Neural cell (in vitro differentiated cells): ENCODE data around the gene RNF223. TPM values are rescaled to one million over a fixed set of nuclear protein-coding genes. Genes with fewer than 3 reads are reported as not detected.

ENCODE experiments used
- H2AFZ ChIP-seq: fragments of 200-600, 300-800 bp; sonication (generic), shearing (Covaris generic); 2 replicates; pipeline ENCODE4 v1.6.0; 2014; ENCODE audit warnings: low read depth, mild to moderate bottlenecking, antibody characterized with exemption, low read length, moderate library complexity
- H3F3A ChIP-seq: fragments of 200-600 bp; shearing (Covaris generic); 2 replicates; pipeline ENCODE4 v1.6.1; 2016; ENCODE audit warnings: mild to moderate bottlenecking, moderate library complexity, mixed read lengths, antibody characterized with exemption, low read length; ENCODE audit not compliant: insufficient read depth, poor library complexity, severe bottlenecking
- H3K27ac ChIP-seq: fragments of 200-600, 300-800 bp; sonication (generic), shearing (Covaris generic); 2 replicates; pipeline ENCODE4 v1.5.1; 2014; ENCODE audit warnings: mild to moderate bottlenecking, low read length, moderate library complexity
- H3K27me3 ChIP-seq: fragments of 300-800, 200-600 bp; sonication (generic), shearing (Covaris generic); 2 replicates; pipeline ENCODE4 v1.6.0; 2014; ENCODE audit warnings: mild to moderate bottlenecking, low read depth, low read length, moderate library complexity; ENCODE audit not compliant: insufficient read depth
- H3K36me3 ChIP-seq: fragments of 300-800, 200-600 bp; sonication (generic), shearing (Covaris generic); 2 replicates; pipeline ENCODE4 v1.5.1; 2014; ENCODE audit warnings: mild to moderate bottlenecking, antibody characterized with exemption, low read length, moderate library complexity; ENCODE audit not compliant: insufficient read depth
- H3K4me2 ChIP-seq: fragments of 300-800, 200-600 bp; sonication (generic), shearing (Covaris generic); 2 replicates; pipeline ENCODE4 v1.6.0; 2014; ENCODE audit warnings: mild to moderate bottlenecking, low read length
- H3K4me3 ChIP-seq: fragments of 300-800, 200-600 bp; sonication (generic), shearing (Covaris generic); 2 replicates; pipeline ENCODE4 v1.5.1; 2014; ENCODE audit warnings: mild to moderate bottlenecking, low read length, moderate library complexity
- H3K79me2 ChIP-seq: fragments of 200-600 bp; shearing (Covaris generic); replicated peaks from 2 replicates; pipeline ENCODE4 v1.6.0; 2014; ENCODE audit warnings: mild to moderate bottlenecking, low read length, moderate library complexity; ENCODE audit not compliant: insufficient read depth
- H3K9ac ChIP-seq: fragments of 300-800, 200-600 bp; sonication (generic), shearing (Covaris generic); 2 replicates; pipeline ENCODE4 v1.6.1; 2016; ENCODE audit warnings: mild to moderate bottlenecking, low read length, mixed read lengths
- H3K9me2 ChIP-seq: fragments of 200-600 bp; shearing (Covaris generic); 2 replicates; pipeline ENCODE4 v1.6.1; 2016; ENCODE audit warnings: mild to moderate bottlenecking, low read length, mixed read lengths; ENCODE audit not compliant: insufficient read depth
- H3K9me3 ChIP-seq: fragments of 200-600, 300-800 bp; sonication (generic), shearing (Covaris generic); 2 replicates; pipeline ENCODE4 v1.6.1; 2016; ENCODE audit warnings: mild to moderate bottlenecking, mixed run types, low read length, moderate library complexity, mixed read lengths
- H4K20me1 ChIP-seq: fragments of 200-600 bp; shearing (Covaris generic); 2 replicates; pipeline ENCODE4 v1.6.1; 2016; ENCODE audit warnings: mild to moderate bottlenecking, mixed run types; ENCODE audit not compliant: insufficient read depth
- EP300 ChIP-seq: fragments of 450-650 bp; conservative IDR thresholded peaks from 2 replicates; pipeline ENCODE4 v1.6.1; 2014; ENCODE audit warnings: antibody characterized with exemption, mild to moderate bottlenecking, moderate library complexity; ENCODE audit not compliant: poor library complexity, severe bottlenecking
- EZH2 ChIP-seq: fragments of 200-600, 300-800 bp; shearing (Covaris generic), sonication (generic); IDR thresholded peaks from 2 replicates; pipeline ENCODE4 v1.6.1; 2014; ENCODE audit warnings: antibody characterized with exemption, low read length, borderline replicate concordance, mild to moderate bottlenecking; ENCODE audit not compliant: insufficient read depth, poor library complexity, severe bottlenecking
- MXI1 ChIP-seq: fragments of 450-650 bp; conservative IDR thresholded peaks from 2 replicates; pipeline ENCODE4 v1.6.1; 2014; ENCODE audit warnings: antibody characterized with exemption, mild to moderate bottlenecking; ENCODE audit not compliant: poor library complexity, severe bottlenecking
- POLR2AphosphoS5 ChIP-seq: IDR thresholded peaks from 2 replicates; pipeline ENCODE4 v1.6.1; 2012
- RAD21 ChIP-seq: fragments of 450-650 bp; conservative IDR thresholded peaks from 2 replicates; pipeline ENCODE4 v1.6.1; 2014; ENCODE audit warnings: antibody characterized with exemption, mild to moderate bottlenecking, moderate library complexity
- SMC3 ChIP-seq: fragments of 450-650 bp; conservative IDR thresholded peaks from 2 replicates; pipeline ENCODE4 v1.6.1; 2014; ENCODE audit warnings: antibody characterized with exemption, mild to moderate bottlenecking, moderate library complexity; ENCODE audit not compliant: poor library complexity
- TAF1 ChIP-seq: IDR thresholded peaks from 2 replicates; pipeline ENCODE4 v1.6.1; 2012; ENCODE audit warnings: low read depth
- polyA plus RNA-seq: library from polyadenylated mRNA; depleted of rRNA; stranded (reverse); fragments of >200 nt; gene quantifications from 2 replicates; pipeline ENCODE4 v1.2.3, GENCODE V29; 2014
- TF ChIP-seq, protein P1 (sequence below): fragments of 450-650 bp; IDR thresholded peaks from 2 replicates; pipeline ENCODE4 v1.5.1; 2014; ENCODE audit warnings: antibody characterized with exemption, mild to moderate bottlenecking, moderate library complexity; ENCODE audit not compliant: poor library complexity, severe bottlenecking
- TF ChIP-seq, protein P2 (sequence below): IDR thresholded peaks from 2 replicates; pipeline ENCODE4 v1.6.1; 2012; ENCODE audit warnings: borderline replicate concordance

RNF223 gene
- polyA plus RNA-seq, 1 donor from 2014 or later, result not detected

DNA sequence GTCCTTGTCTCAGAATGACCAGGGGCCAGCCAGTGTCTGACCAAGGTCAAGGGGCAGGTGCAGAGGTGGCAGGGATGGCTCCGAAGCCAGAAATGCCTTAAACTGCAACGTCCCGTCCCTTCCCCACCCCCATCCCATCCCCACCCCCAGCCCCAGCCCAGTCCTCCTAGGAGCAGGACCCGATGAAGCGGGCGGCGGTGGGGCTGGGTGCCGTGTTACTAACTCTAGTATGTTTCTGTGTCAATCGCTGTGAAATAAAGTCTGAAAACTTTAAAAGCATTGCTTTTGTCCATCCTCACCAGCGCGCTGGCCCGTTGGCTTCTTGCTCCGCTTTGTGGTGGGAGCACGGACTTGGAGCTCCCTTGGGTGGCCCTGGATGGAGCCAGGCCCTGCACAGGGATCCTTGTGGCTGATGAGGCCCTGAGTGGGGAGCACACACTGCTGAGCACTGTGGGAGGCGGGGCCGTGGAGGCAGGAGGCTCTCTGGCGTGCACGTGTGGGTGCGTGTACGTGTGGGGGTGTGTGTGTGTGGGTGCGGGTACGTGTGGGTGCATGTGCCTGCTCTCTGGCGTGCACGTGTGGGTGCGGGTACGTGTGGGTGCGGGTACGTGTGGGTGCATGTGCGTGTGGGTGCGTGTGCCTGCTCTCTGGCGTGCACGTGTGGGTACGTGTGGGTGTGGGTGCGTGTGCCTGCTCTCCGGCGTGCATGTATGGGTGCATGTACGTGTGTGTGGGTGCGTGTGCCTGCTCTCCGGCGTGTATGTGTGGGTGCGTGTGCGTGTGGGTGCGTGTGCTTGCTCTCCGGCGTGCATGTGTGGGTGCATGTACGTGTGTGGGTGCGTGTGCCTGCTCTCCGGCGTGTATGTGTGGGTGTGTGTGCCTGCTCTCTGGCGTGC, 18.0 kb downstream of the RNF223 start:
- H3K27me3 ChIP-seq, result peaks cover 23% of the 10 kb centered on the region
- no peaks in the 10 kb centered on the region for H3K36me3 ChIP-seq
- no peak overlapping the region for H3K9ac ChIP-seq
- no peaks in the 10 kb centered on the region for H3F3A ChIP-seq
- H3K79me2 ChIP-seq, result no peaks in the 10 kb centered on the region
- no peaks in the 10 kb centered on the region for H4K20me1 ChIP-seq
- no peaks in the 10 kb centered on the region for H3K9me2 ChIP-seq
- no peak overlapping the region for H3K27ac ChIP-seq
- no peak for TF ChIP-seq SMC3
- TF ChIP-seq EZH2, result no peak
- TF ChIP-seq EP300, result no peak
- no peak for TF ChIP-seq RAD21
- no peak for TF ChIP-seq TAF1
- no peak for TF ChIP-seq MXI1
- TF ChIP-seq, protein P1, sequence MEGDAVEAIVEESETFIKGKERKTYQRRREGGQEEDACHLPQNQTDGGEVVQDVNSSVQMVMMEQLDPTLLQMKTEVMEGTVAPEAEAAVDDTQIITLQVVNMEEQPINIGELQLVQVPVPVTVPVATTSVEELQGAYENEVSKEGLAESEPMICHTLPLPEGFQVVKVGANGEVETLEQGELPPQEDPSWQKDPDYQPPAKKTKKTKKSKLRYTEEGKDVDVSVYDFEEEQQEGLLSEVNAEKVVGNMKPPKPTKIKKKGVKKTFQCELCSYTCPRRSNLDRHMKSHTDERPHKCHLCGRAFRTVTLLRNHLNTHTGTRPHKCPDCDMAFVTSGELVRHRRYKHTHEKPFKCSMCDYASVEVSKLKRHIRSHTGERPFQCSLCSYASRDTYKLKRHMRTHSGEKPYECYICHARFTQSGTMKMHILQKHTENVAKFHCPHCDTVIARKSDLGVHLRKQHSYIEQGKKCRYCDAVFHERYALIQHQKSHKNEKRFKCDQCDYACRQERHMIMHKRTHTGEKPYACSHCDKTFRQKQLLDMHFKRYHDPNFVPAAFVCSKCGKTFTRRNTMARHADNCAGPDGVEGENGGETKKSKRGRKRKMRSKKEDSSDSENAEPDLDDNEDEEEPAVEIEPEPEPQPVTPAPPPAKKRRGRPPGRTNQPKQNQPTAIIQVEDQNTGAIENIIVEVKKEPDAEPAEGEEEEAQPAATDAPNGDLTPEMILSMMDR, result no peak
- no peak for TF ChIP-seq POLR2AphosphoS5
- TF ChIP-seq, protein P2, sequence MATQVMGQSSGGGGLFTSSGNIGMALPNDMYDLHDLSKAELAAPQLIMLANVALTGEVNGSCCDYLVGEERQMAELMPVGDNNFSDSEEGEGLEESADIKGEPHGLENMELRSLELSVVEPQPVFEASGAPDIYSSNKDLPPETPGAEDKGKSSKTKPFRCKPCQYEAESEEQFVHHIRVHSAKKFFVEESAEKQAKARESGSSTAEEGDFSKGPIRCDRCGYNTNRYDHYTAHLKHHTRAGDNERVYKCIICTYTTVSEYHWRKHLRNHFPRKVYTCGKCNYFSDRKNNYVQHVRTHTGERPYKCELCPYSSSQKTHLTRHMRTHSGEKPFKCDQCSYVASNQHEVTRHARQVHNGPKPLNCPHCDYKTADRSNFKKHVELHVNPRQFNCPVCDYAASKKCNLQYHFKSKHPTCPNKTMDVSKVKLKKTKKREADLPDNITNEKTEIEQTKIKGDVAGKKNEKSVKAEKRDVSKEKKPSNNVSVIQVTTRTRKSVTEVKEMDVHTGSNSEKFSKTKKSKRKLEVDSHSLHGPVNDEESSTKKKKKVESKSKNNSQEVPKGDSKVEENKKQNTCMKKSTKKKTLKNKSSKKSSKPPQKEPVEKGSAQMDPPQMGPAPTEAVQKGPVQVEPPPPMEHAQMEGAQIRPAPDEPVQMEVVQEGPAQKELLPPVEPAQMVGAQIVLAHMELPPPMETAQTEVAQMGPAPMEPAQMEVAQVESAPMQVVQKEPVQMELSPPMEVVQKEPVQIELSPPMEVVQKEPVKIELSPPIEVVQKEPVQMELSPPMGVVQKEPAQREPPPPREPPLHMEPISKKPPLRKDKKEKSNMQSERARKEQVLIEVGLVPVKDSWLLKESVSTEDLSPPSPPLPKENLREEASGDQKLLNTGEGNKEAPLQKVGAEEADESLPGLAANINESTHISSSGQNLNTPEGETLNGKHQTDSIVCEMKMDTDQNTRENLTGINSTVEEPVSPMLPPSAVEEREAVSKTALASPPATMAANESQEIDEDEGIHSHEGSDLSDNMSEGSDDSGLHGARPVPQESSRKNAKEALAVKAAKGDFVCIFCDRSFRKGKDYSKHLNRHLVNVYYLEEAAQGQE, result no peak
- no peak overlapping the region for H3K4me3 ChIP-seq
- H3K9me3 ChIP-seq, result no peaks in the 10 kb centered on the region
- H3K4me2 ChIP-seq, result no peak overlapping the region
- no peak overlapping the region for H2AFZ ChIP-seq

DNA sequence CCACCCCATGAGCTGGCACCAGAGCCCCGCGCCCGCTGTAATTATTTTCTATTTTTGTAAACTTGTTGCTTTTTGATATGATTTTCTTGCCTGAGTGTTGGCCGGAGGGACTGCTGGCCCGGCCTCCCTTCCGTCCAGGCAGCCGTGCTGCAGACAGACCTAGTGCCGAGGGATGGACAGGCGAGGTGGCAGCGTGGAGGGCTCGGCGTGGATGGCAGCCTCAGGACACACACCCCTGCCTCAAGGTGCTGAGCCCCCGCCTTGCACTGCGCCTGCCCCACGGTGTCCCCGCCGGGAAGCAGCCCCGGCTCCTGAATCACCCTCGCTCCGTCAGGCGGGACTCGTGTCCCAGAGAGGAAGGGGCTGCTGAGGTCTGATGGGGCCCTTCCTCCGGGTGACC, 19.1 kb downstream of the RNF223 start:
- Histone ChIP-seq H2AFZ (no peak overlapping the region), H4K20me1 (no peaks in the 10 kb centered on the region), H3K4me3 (no peak overlapping the region), H3K9me2 (no peaks in the 10 kb centered on the region), H3K9ac (no peak overlapping the region), H3K79me2 (no peaks in the 10 kb centered on the region), H3K9me3 (no peaks in the 10 kb centered on the region), H3K4me2 (no peak overlapping the region), H3K27ac (no peak overlapping the region), H3K36me3 (no peaks in the 10 kb centered on the region), H3K27me3 (peaks cover 16% of the 10 kb centered on the region), H3F3A (no peaks in the 10 kb centered on the region)
- TF ChIP-seq, protein P2, result no peak
- TF ChIP-seq EZH2 (no peak), SMC3 (no peak), TAF1 (no peak), EP300 (no peak), RAD21 (no peak), POLR2AphosphoS5 (no peak), MXI1 (no peak)
- TF ChIP-seq, protein P1, result no peak
